DND-41 (cell line): Measurements from ENCODE around the gene SCUBE1.

Experiments
- ATAC-seq: fragments of 200-7000 bp; cut with Tn5 transposase; 3 replicates; pipeline ENCODE4 v1.9.1; 2021; ENCODE audit warnings: low read depth; ENCODE audit not compliant: insufficient read depth
- DNase-seq: peaks from one replicate; pipeline ENCODE4 v3.0.0-alpha.2; 2020
- H2AFZ ChIP-seq: 2 replicates; pipeline ENCODE4 v1.6.0; 2012; ENCODE audit warnings: low read depth, low read length
- H3K27ac ChIP-seq: 2 replicates; pipeline ENCODE4 v1.5.1; 2012; ENCODE audit warnings: low read length, inconsistent platforms
- H3K27me3 ChIP-seq: fragments of 200-600 bp; sonication (generic); 2 replicates; pipeline ENCODE4 v1.6.0; 2012; ENCODE audit warnings: low read length, mild to moderate bottlenecking, inconsistent platforms; ENCODE audit not compliant: insufficient read depth, poor library complexity
- H3K36me3 ChIP-seq: 2 replicates; pipeline ENCODE4 v1.5.1; 2012; ENCODE audit warnings: low read length, inconsistent platforms; ENCODE audit not compliant: insufficient read depth
- H3K4me1 ChIP-seq: 2 replicates; pipeline ENCODE4 v1.5.1; 2012; ENCODE audit warnings: mild to moderate bottlenecking, low read length; ENCODE audit not compliant: insufficient read depth
- H3K4me2 ChIP-seq: 2 replicates; pipeline ENCODE4 v1.6.0; 2012; ENCODE audit warnings: mild to moderate bottlenecking, moderate library complexity, low read length, inconsistent platforms; ENCODE audit not compliant: insufficient read depth
- H3K4me3 ChIP-seq, 2 experiments: fragments of 200-600 bp in 1 of 2; shearing (Covaris generic) in 1 of 2; 2 replicates each; pipeline ENCODE4 v1.5.1; 2012 to 2016; ENCODE audit warnings: inconsistent platforms in 2 of 2, low read length in 2 of 2, mild to moderate bottlenecking in 2 of 2, low read depth in 1 of 2, moderate library complexity in 1 of 2
- H3K79me2 ChIP-seq: 2 replicates; pipeline ENCODE4 v1.6.0; 2012; ENCODE audit warnings: low read length, inconsistent platforms; ENCODE audit not compliant: insufficient read depth
- H3K9ac ChIP-seq: 2 replicates; pipeline ENCODE4 v1.6.0; 2012; ENCODE audit warnings: low read depth, mild to moderate bottlenecking, inconsistent platforms, low read length, moderate library complexity
- H3K9me3 ChIP-seq: 2 replicates; pipeline ENCODE4 v1.5.1; 2012; ENCODE audit warnings: low read length, moderate library complexity, mild to moderate bottlenecking, inconsistent platforms; ENCODE audit not compliant: insufficient read depth, severe bottlenecking
- H4K20me1 ChIP-seq: 2 replicates; pipeline ENCODE4 v1.6.0; 2012; ENCODE audit warnings: low read length; ENCODE audit not compliant: insufficient read depth
- EZH2 ChIP-seq: IDR thresholded peaks from 3 replicates; pipeline ENCODE4 v1.6.1; 2012; ENCODE audit warnings: borderline replicate concordance, low read depth, mild to moderate bottlenecking, moderate library complexity, low read length, inconsistent platforms; ENCODE audit not compliant: severe bottlenecking
- TF ChIP-seq, protein P1 (sequence below): IDR thresholded peaks from 2 replicates; pipeline ENCODE4 v1.5.1; 2012; ENCODE audit warnings: borderline replicate concordance, low read length, moderate library complexity, mild to moderate bottlenecking; ENCODE audit not compliant: poor library complexity, severe bottlenecking; ENCODE audit errors: extremely low read depth

SCUBE1 gene

DNA sequence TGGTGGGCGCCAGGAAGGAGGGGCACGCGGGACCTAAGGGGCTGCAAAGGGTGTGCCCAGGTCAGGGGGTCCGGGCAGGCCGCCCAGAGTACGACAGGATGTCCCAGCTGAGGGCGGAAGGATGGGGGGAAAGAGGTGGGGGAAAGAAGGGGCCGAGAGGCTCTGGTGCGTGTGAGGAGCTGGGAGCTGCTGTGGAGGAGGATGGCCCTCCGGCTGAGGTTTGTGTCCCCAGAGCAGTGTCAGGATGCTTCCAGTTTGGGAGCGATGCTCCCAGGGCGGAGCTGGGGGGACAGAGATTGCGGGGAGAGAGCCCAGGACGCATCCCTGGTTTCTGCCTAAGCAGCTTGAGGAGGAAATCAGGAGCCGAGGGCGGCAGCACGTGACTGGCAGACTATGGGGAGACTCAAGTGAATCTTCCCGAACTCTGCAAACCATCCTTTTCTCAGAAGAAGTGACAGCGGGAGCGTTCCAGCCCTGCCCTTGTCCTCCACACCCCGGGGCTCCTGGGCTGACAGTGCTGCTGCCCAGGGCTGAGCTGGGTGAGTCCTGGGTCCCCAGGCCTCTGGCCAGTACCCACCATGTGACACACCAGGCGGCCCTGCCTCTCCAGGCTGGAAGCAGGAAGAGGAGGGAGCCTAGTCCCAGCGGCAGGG, 136.5 kb downstream of the SCUBE1 start:
- Histone ChIP-seq H3K27ac (no peak overlapping the region), H3K4me1 (no peaks in the 10 kb centered on the region), H3K36me3 (no peaks in the 10 kb centered on the region), H4K20me1 (no peaks in the 10 kb centered on the region), H2AFZ (no peak overlapping the region), H3K4me3 (no peak overlapping the region), H3K27me3 (no peaks in the 10 kb centered on the region), H3K79me2 (no peaks in the 10 kb centered on the region), H3K9me3 (no peaks in the 10 kb centered on the region), H3K4me2 (no peak overlapping the region), H3K9ac (no peak overlapping the region)
- DNase-seq (no peak), ATAC-seq (0 out of 3 replicates have a peak, but pooled peaks have one; percentile 19)
- no peak for TF ChIP-seq EZH2
- TF ChIP-seq, protein P1, sequence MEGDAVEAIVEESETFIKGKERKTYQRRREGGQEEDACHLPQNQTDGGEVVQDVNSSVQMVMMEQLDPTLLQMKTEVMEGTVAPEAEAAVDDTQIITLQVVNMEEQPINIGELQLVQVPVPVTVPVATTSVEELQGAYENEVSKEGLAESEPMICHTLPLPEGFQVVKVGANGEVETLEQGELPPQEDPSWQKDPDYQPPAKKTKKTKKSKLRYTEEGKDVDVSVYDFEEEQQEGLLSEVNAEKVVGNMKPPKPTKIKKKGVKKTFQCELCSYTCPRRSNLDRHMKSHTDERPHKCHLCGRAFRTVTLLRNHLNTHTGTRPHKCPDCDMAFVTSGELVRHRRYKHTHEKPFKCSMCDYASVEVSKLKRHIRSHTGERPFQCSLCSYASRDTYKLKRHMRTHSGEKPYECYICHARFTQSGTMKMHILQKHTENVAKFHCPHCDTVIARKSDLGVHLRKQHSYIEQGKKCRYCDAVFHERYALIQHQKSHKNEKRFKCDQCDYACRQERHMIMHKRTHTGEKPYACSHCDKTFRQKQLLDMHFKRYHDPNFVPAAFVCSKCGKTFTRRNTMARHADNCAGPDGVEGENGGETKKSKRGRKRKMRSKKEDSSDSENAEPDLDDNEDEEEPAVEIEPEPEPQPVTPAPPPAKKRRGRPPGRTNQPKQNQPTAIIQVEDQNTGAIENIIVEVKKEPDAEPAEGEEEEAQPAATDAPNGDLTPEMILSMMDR, result no peak

DNA sequence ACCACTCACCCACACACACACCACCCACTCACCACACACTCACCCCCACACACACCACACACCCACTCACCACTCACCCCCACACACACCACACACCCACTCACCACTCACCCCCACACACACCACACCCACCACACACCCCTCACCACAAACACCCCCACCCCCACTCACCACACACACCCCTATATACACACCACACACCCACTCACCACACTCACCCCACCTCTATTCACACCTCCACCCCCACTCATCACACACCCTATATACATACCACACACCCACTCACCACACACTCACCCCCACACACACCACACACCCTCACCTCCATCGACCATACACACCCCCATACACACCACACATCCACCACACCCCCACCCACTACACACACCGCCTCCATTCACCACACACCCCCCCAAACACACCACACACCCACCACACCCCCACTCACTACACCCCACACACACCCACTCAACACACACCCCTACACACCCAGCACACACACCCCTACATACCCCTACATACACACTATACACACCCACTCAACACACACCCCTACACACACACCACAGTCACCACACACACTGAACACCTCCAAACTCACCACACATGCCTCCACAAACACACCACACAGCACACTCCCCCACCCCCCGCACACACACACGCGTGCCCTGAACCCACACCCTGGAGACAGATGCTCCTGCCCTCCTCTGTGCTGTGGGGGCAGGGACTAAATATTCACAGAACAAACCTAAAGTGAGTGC, 137.2 kb downstream of the SCUBE1 start:
- Histone ChIP-seq H3K27me3 (no peaks in the 10 kb centered on the region), H3K79me2 (no peaks in the 10 kb centered on the region), H3K9ac (no peak overlapping the region), H3K4me1 (no peaks in the 10 kb centered on the region), H3K4me3 (no peak overlapping the region), H3K27ac (no peak overlapping the region), H3K36me3 (no peaks in the 10 kb centered on the region), H2AFZ (no peak overlapping the region), H3K4me2 (no peak overlapping the region), H4K20me1 (no peaks in the 10 kb centered on the region), H3K9me3 (no peaks in the 10 kb centered on the region)
- TF ChIP-seq, protein P1, result no peak
- TF ChIP-seq EZH2, result no peak
- ATAC-seq (no peak), DNase-seq (no peak)

DNA sequence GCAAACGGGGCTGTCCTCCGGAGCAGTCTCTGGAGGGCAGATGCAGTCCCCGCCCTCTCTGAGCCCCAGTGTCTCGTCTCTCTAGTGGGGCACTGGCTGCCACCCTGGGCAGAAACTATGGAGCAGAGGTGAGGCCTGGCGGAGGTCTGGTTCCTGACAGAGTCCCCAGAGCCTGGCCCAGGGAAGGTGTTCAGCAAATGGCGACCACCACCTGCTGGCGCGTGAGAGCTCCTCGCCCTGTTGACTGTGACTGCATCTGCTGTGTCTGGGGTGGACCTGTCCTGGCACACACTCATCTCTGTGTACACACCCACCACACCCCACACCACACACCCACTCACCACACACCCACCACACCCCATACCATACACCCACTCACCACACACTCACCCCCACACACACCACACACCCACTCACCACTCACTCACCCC, 137.9 kb downstream of the SCUBE1 start:
- no peaks in the 10 kb centered on the region for H4K20me1 ChIP-seq
- ATAC-seq, result no peak
- DNase-seq, result no peak
- no peak overlapping the region for H3K4me3 ChIP-seq
- no peak overlapping the region for H3K9ac ChIP-seq
- H3K9me3 ChIP-seq, result no peaks in the 10 kb centered on the region
- H3K27me3 ChIP-seq, result no peaks in the 10 kb centered on the region
- no peaks in the 10 kb centered on the region for H3K79me2 ChIP-seq
- H3K4me1 ChIP-seq, result no peaks in the 10 kb centered on the region
- H3K27ac ChIP-seq, result no peak overlapping the region
- H2AFZ ChIP-seq, result no peak overlapping the region
- H3K4me2 ChIP-seq, result no peak overlapping the region
- H3K36me3 ChIP-seq, result no peaks in the 10 kb centered on the region
- no peak for TF ChIP-seq EZH2
- TF ChIP-seq, protein P1, result no peak
